Measurements from ENCODE around the gene GPR158.

DNA sequence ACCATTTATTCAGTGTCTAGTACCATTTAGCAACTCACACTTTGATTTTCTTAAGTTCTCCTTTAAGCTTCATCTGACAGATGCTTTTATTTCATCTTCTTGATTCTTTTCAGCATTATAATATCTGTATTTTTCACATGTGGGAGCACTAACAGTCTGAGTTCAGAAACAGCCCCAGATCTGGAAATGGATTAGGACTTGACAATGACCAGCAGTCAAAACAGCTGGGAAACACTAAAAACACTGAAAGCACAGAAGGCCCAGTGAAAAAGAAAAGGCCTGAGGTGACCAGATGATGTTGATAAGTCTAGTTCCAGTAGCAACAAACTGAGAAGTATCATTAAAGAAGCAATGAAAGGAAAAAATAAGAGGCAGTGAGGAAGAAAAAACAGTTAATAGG, 454.5 kb downstream of the GPR158 start:
- no peak for TF ChIP-seq POLR2AphosphoS5 (IDR thresholded peaks at IDR 0.05; ENCODE audit: low read depth, low read length)
- no peak for TF ChIP-seq POLR2A (IDR thresholded peaks at IDR 0.05; ENCODE audit: low read depth, low read length)
- TF ChIP-seq TAF1 (IDR thresholded peaks at IDR 0.05; ENCODE audit: borderline replicate concordance, low read depth, low read length), result no peak

Measured in GM12892 (cell line).